Gastrocnemius medialis (tissue), 4 donors: ENCODE results near the gene DNTTIP2. TPM values are rescaled to one million over a fixed set of nuclear protein-coding genes. Genes with fewer than 3 reads are reported as not detected.
A peak's percentile ranks its signal among the peaks of the same experiment; 100 is the strongest.

Source experiments
- ATAC-seq, 2 donors: fragments of 150-250 bp; one replicate each; pipeline ENCODE4 v1.9.1; 2016
- DNase-seq, 2 donors: peaks; one replicate each; pipeline ENCODE4 v3.0.0-alpha.2; 2019
- H3K27ac ChIP-seq, 4 donors: fragments of 200-600 bp; sonication (generic); 1 replicate in 1 of 4; 2 replicates in 3 of 4; pipeline ENCODE4 v1.5.1; 2016 to 2018; ENCODE audit warnings: mild to moderate bottlenecking in 2 of 4, moderate library complexity in 1 of 4
- H3K27me3 ChIP-seq, 3 donors: fragments of 200-600 bp; sonication (generic) in 2 of 3; 1 replicate in 1 of 3; 2 replicates in 2 of 3; pipeline versions ENCODE4 v1.5.1 to v1.6.0; 2016 to 2019; ENCODE audit warnings: mild to moderate bottlenecking in 1 of 3, moderate library complexity in 1 of 3
- H3K36me3 ChIP-seq, 2 donors: fragments of 200-600 bp; sonication (generic) in 1 of 2; one replicate each; pipeline ENCODE4 v1.5.1; 2017 to 2018
- H3K4me1 ChIP-seq, 2 donors: fragments of 200-600 bp; sonication (generic) in 1 of 2; one replicate each; pipeline ENCODE4 v1.5.1; 2016 to 2017; ENCODE audit warnings: mild to moderate bottlenecking in 2 of 2
- H3K4me3 ChIP-seq, 4 donors: fragments of 200-600 bp; sonication (generic) in 3 of 4; 1 replicate in 1 of 4; 2 replicates in 3 of 4; pipeline ENCODE4 v1.5.1; 2016 to 2019; ENCODE audit warnings: mild to moderate bottlenecking in 2 of 4
- H3K9me3 ChIP-seq, 3 donors: fragments of 200-600 bp; sonication (generic) in 2 of 3; 1 replicate in 1 of 3; 2 replicates in 2 of 3; pipeline ENCODE4 v1.5.1; 2016 to 2019
- POLR2A ChIP-seq, 2 donors: fragments of 450-650 bp; IDR thresholded peaks; one replicate each; pipeline ENCODE4 v1.6.1; 2017; ENCODE audit warnings: antibody characterized with exemption in 2 of 2, mild to moderate bottlenecking in 2 of 2, moderate library complexity in 2 of 2
- in situ Hi-C, 4 donors: fragments of 200-750 bp; cut with MboI; loops; one replicate each; pipeline versions ENCODE4 v1.15.0 to v1.8.0; 2017; ENCODE audit warnings: low sequenced_read_pairs in 4 of 4
- intact Hi-C: fragments of 100-400 bp; cut with DNase I; formaldehyde crosslinking; loops from one replicate; pipeline ENCODE4 v1.15.1; 2023; ENCODE audit warnings: low total_unique reads
- total RNA-seq, 4 donors: library from RNA; depleted of rRNA; stranded (reverse); fragments of >200 nt; gene quantifications; one replicate each; pipeline versions ENCODE4 v1.1.0 to v1.2.3, GENCODE V29; 2016
- TF ChIP-seq, protein P1 (sequence below), 5 experiments: fragments of 450-650 bp in 3 of 5; fragments of 200-600 bp in 2 of 5; sonication (generic) in 2 of 5; IDR thresholded peaks in 4 of 5; conservative IDR thresholded peaks in 1 of 5; 1 replicate in 4 of 5; 2 replicates in 1 of 5; pipeline ENCODE4 v1.5.1; 2016 to 2019; ENCODE audit warnings: antibody characterized with exemption in 5 of 5, mild to moderate bottlenecking in 3 of 5, moderate library complexity in 3 of 5

The DNTTIP2 gene
- total RNA-seq, 4 donors from 2014 or later, result 50.4 to 75.3 (median 59.1) TPM

DNA sequence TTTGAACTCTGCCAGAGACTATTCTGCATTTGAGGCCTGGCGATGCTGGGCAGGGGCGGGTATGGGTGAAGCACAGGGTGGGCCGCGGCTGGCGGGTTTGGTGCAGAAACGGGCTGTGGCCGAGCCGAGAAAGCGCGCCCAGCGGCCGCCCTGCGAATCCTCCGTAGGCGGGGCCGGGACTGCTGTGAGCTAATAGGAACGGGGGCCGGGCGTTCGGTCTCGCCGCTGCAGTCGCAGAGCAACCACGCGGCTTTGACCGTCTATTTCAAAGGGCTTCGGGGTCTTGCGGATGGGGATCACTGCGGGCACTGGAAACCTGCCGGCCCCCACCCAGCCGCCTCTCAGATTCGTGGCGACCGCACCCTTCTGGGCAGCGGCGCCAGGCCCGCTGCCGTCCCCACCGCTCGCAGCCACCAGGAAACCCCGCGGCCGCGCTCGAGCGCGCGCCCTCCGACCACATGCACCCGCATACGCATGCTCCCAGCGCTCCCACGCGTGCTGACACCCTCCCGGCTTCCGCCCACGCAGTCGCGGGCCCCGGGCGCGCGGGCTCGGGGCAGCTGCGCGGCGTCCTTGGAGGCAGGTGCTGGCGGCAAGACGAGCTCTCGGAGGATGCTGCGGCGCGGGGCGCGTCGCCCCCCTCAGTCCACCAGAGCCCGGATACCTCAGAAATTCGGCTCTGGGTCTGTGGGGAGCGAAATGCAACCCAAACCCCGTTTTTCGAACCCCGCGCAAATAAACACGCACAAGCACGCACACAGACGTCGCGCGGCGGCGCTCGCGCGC, 32.6 kb downstream of the DNTTIP2 start:
- no peaks in the 10 kb centered on the region for H3K27me3 ChIP-seq
- peak; percentile 66 to 67 for TF ChIP-seq POLR2A (IDR thresholded peaks at IDR 0.05)
- TF ChIP-seq, protein P1, sequence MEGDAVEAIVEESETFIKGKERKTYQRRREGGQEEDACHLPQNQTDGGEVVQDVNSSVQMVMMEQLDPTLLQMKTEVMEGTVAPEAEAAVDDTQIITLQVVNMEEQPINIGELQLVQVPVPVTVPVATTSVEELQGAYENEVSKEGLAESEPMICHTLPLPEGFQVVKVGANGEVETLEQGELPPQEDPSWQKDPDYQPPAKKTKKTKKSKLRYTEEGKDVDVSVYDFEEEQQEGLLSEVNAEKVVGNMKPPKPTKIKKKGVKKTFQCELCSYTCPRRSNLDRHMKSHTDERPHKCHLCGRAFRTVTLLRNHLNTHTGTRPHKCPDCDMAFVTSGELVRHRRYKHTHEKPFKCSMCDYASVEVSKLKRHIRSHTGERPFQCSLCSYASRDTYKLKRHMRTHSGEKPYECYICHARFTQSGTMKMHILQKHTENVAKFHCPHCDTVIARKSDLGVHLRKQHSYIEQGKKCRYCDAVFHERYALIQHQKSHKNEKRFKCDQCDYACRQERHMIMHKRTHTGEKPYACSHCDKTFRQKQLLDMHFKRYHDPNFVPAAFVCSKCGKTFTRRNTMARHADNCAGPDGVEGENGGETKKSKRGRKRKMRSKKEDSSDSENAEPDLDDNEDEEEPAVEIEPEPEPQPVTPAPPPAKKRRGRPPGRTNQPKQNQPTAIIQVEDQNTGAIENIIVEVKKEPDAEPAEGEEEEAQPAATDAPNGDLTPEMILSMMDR (IDR thresholded peaks at IDR 0.05 in 4 of 5, conservative IDR thresholded peaks at IDR 0.05 in 1 of 5), result peak; percentile 22 to 64 (median 33)
- DNase-seq, result peak; percentile 79 to 80
- intact Hi-C loops, result loop anchor here (2.0 to 5.0 kb wide), 6 partner anchors 32 to 571 kb away; partner anchors contain the start of genes ABCD3, BCAR3, DNTTIP2 and DR1
- peaks cover 12 to 19% of the 10 kb centered on the region in 2 donors for H3K4me1 ChIP-seq
- H3K4me3 ChIP-seq, result peak overlapping the region; percentile 71 to 91 (median 88)
- in situ Hi-C loops, result loop anchor here in 2 of 4 donors (25.0 kb wide), 2 partner anchors 409 to 534 kb away; partner anchors contain the start of gene FNBP1L (in 2 of the 2)
- no peaks in the 10 kb centered on the region for H3K36me3 ChIP-seq
- peak overlapping the region; percentile 95 to 98 (median 98) for H3K27ac ChIP-seq
- ATAC-seq, result peak; percentile 57 to 65
- H3K9me3 ChIP-seq, result no peaks in the 10 kb centered on the region

DNA sequence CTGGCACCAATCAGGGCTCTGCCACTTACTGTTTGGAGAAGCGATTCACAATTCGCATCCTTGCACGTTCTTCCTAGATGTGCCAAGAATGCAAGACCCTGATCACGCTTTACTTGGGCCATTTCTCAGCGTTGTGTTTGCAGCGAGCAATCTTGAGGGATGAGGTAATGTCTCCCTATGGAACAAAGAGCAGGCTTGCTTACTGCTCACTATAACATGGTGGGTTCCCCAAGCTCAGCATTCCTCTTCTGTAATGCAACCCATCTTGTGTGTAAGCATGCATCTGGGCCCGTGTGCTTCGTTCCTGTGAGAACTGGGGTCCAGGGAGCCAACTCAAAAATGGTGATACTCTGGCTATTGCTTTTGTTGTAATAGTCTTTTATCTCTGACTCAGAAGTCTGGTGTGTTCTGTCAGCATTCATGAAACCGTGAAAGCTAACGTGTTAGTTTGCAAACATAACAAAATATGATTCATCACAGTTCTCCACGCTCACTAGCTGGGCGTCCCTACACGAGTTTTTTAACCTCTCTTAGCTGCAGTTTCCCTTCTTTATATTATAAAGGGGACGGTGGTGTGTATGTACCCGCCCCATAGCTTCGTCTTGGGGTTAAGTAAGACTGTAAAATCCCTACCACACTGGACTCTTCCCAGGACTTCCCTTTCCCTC, 33.3 kb downstream of the DNTTIP2 start:
- in situ Hi-C loops, result loop anchor here in 2 of 4 donors (25.0 kb wide), 2 partner anchors 408 to 533 kb away; partner anchors contain the start of gene FNBP1L (in 2 of the 2)

DNA sequence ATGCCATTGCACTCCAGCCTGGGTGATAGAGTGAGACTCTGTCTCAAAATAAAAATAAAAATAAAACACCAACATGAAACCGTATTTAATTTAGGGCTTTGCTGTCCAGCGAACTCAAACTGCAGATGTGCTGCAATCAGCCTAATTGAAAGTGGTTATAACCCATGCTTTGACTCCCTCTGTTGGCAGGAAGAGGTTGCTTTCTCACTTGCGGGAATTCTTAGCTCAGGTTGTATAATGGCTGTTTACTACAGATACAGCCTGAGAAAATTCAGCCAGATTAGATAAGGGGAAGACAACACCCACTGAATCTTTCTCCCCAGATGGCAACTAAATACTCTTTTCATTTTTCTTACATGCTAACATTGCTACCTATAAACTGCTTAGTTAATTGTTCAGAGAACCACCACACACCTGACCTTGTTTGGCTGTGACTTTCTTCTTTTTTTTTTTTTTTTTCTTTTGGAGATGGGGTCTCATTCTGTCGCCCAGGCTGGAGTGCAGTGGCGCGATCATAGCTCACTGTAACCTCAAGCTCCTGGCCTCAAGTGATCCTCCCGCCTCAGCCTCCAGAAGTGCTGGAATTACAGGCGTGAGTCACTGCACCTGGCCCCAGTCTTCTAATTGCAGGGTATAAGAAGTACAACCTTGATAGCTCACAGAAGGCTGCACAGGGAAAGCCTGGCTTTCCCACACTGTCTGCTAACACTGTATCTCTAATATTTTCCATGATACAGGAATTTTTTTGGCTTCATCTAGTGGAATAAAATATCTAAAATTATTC, 34.6 kb downstream of the DNTTIP2 start:
- no peak for ATAC-seq
- intact Hi-C loops, result loop anchor here (2.0 to 5.0 kb wide), 3 partner anchors 162 to 573 kb away; partner anchors contain the start of genes ABCD3 and BCAR3

More for the DNA sequence above, 33.3 kb downstream of the DNTTIP2 start:
- TF ChIP-seq, protein P1 (IDR thresholded peaks at IDR 0.05 in 4 of 5, conservative IDR thresholded peaks at IDR 0.05 in 1 of 5), result no peak
- TF ChIP-seq POLR2A (IDR thresholded peaks at IDR 0.05), result no peak
- H3K4me1 ChIP-seq, result peaks cover 12 to 15% of the 10 kb centered on the region in 2 donors
- H3K36me3 ChIP-seq, result no peaks in the 10 kb centered on the region
- peak overlapping the region; percentile 71 to 91 (median 88) for H3K4me3 ChIP-seq
- H3K27ac ChIP-seq, result peak overlapping the region; percentile 95 to 98 (median 98)
- H3K27me3 ChIP-seq, result no peaks in the 10 kb centered on the region
- H3K9me3 ChIP-seq, result no peaks in the 10 kb centered on the region
- intact Hi-C loops, result loop anchor here (2.0 to 5.0 kb wide), 7 partner anchors 33 to 572 kb away; partner anchors contain the start of genes ABCD3, BCAR3, DNTTIP2 and DR1
- ATAC-seq, result peak; percentile 1 to 8
- no peak for DNase-seq

More for the DNA sequence above, 34.6 kb downstream of the DNTTIP2 start:
- DNase-seq, result peak in 1 of 2 donors; percentile 20
- H3K9me3 ChIP-seq, result no peaks in the 10 kb centered on the region
- peaks cover 12 to 17% of the 10 kb centered on the region in 2 donors for H3K4me1 ChIP-seq
- H3K27me3 ChIP-seq, result no peaks in the 10 kb centered on the region
- in situ Hi-C loops, result loop anchor here in 2 of 4 donors (25.0 kb wide), 2 partner anchors 407 to 532 kb away; partner anchors contain the start of gene FNBP1L (in 2 of the 2)
- H3K4me3 ChIP-seq, result no peak overlapping the region
- peak overlapping the region in 2 of 4 donors; percentile 14 to 43 for H3K27ac ChIP-seq
- no peaks in the 10 kb centered on the region for H3K36me3 ChIP-seq
- TF ChIP-seq, protein P1 (IDR thresholded peaks at IDR 0.05 in 4 of 5, conservative IDR thresholded peaks at IDR 0.05 in 1 of 5), result peak; percentile 43 to 69 (median 55)
- no peak for TF ChIP-seq POLR2A (IDR thresholded peaks at IDR 0.05)
